ENCODE results near the gene ICA1L.

ICA1L gene

GRCh38 chr2:202736826-202737225 is 134.7 kb downstream of the ICA1L start:
- CTCF ChIA-PET = no interaction called here
- Histone ChIP-seq H3K4me3 (ENCODE audit: low read depth, low read length) (no peak overlapping the region), H3K4me1 (ENCODE audit: control insufficient read depth, insufficient read depth, low read length) (no peaks in the 10 kb centered on the region), H3K9me3 (ENCODE audit: control insufficient read depth, insufficient read depth, low read depth, low read length) (no peaks in the 10 kb centered on the region), H3K36me3 (ENCODE audit: control insufficient read depth in 2 of 2, insufficient read depth in 1 of 2, low read length in 2 of 2) (peaks cover 0 to 3% of the 10 kb centered on the region in 2 experiments; a peak in 2 of 3 replicates), H3K27ac (ENCODE audit: extremely low read depth, low read depth, low read length) (no peak overlapping the region)
- POLR2A ChIA-PET = no interaction called here
- TF ChIP-seq HIC1 (tag by site-specific recombination; IDR thresholded peaks at IDR 0.05) = no peak
- no peak for TF ChIP-seq PBX3 (CRISPR knock-in tag; IDR thresholded peaks at IDR 0.05)
- TF ChIP-seq SP2 (tag by site-specific recombination; IDR thresholded peaks at IDR 0.05) = no peak
- TF ChIP-seq ZBTB6 (tag by site-specific recombination; IDR thresholded peaks at IDR 0.05) = no peak
- TF ChIP-seq ZNF610 (tag by site-specific recombination; IDR thresholded peaks at IDR 0.05; ENCODE audit: borderline replicate concordance) = no peak
- no peak for TF ChIP-seq ZNF146 (tag by site-specific recombination; IDR thresholded peaks at IDR 0.05)
- no peak for TF ChIP-seq ZNF2 (tag by site-specific recombination; IDR thresholded peaks at IDR 0.05)
- no peak for TF ChIP-seq TSHZ1 (tag by site-specific recombination; IDR thresholded peaks at IDR 0.05; ENCODE audit: borderline replicate concordance)
- TF ChIP-seq ZFP3 (tag by site-specific recombination; IDR thresholded peaks at IDR 0.05; ENCODE audit: low read depth) = no peak
- TF ChIP-seq ZNF529 (tag by site-specific recombination; IDR thresholded peaks at IDR 0.05; ENCODE audit: insufficient replicate concordance) = no peak

- no peaks in the 10 kb centered on the region for H3K36me3 ChIP-seq (ENCODE audit: control insufficient read depth in 2 of 2, insufficient read depth in 1 of 2, low read length in 2 of 2)
- ChIA-PET POLR2A (no interaction called here), CTCF (no interaction called here)
- H3K4me3 ChIP-seq (ENCODE audit: low read depth, low read length) = no peak overlapping the region
- 0 out of 2 replicates have a peak, but pooled peaks cover 5% of the 10 kb centered on the region for H3K4me1 ChIP-seq (ENCODE audit: control insufficient read depth, insufficient read depth, low read length)
- TF ChIP-seq TRIM28 (IDR thresholded peaks at IDR 0.05; ENCODE audit: borderline replicate concordance, low read length) (no peak), GFI1B (tag by site-specific recombination; IDR thresholded peaks at IDR 0.05) (no peak), OSR2 (tag by site-specific recombination; IDR thresholded peaks at IDR 0.05) (no peak), TCF7L2 (IDR thresholded peaks at IDR 0.05; ENCODE audit: borderline replicate concordance, low read depth, low read length) (no peak), ZNF791 (tag by site-specific recombination; IDR thresholded peaks at IDR 0.05) (no peak), HOXD13 (CRISPR knock-in tag; IDR thresholded peaks at IDR 0.05; ENCODE audit: borderline replicate concordance) (no peak), PRDM2 (tag by site-specific recombination; IDR thresholded peaks at IDR 0.05; ENCODE audit: borderline replicate concordance) (no peak), ZSCAN16 (tag by site-specific recombination; IDR thresholded peaks at IDR 0.05) (no peak)
- no peaks in the 10 kb centered on the region for H3K9me3 ChIP-seq (ENCODE audit: control insufficient read depth, insufficient read depth, low read depth, low read length)
- no peak overlapping the region for H3K27ac ChIP-seq (ENCODE audit: extremely low read depth, low read depth, low read length)
Measured at GRCh38 chr2:202726070-202726469, 145.5 kb downstream of the ICA1L start.

Data from HEK293 (cell line).